Fibroblast of upper back skin (primary cell): ENCODE results near the gene DAZL.

Source experiments
- DNase-seq: peaks from one replicate; pipeline ENCODE4 v3.0.0-alpha.2; 2013

The DAZL gene

DNA sequence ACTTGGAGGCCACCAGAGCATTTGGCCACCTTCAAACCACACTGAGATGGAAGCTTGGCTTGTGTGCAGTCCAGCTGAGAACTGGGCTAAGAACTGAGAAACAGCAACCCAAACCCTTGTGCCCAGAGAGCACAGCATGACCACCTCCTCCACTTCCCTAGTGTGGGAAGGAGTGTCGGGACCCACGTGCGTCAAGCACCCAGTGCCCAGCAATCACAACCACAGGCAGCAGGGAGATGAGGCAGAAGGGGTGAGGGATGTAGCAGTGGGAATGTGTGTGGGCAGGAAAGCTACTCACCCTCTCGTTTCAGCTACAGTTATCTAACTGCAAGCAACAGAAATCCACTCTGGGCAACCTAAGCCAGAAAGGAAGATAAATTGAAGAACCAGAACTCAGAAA, 66.7 kb downstream of the DAZL start:
- no peak for DNase-seq

DNA sequence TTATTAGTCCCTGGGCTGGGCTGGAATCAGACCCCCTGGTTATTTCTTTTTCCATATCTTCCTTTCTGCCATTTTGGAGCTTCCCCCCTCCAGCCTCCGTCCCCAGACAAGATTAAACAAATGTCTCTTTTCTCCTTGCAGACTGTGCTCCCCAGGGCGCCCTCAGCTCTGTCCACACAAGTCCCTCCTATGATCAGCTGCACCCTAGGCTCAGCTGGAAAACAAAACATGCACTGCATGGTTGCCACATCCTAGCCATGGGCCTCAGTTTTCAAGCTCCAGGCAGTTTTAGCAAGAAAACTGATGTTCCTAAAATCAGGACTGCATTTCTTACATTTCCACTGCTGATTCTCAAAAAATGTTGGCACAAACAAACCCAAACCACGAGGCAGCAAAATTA, 68.2 kb downstream of the DAZL start:
- no peak for DNase-seq
